Endothelial cell of umbilical vein (primary cell): ENCODE results near the gene MCM3AP. TPM values are rescaled to one million over a fixed set of nuclear protein-coding genes. Genes with fewer than 3 reads are reported as not detected.

Source experiments
- BruUV-seq: library from RNA; stranded (reverse); fragments of 400-500 nt; replicated peaks from 2 replicates; lab custom pipeline; 2021; lab: Mats Ljungman, UMichigan
- CTCF ChIA-PET: fragments of 300-600, 350-600 bp; sonication (Branson Sonifier 250); formaldehyde crosslinking; loops from one replicate; lab custom pipeline; 2021; ENCODE audit warnings: antibody characterized with exemption, inconsistent platforms; lab: Charles Lee
- POLR2A ChIA-PET: fragments of 300-600, 350-600 bp; sonication (Branson Sonifier 250); formaldehyde crosslinking; loops from one replicate; lab custom pipeline; 2021; ENCODE audit warnings: antibody characterized with exemption, inconsistent platforms; lab: Charles Lee
- DNase-seq: peaks from one replicate; pipeline ENCODE4 v3.0.0-alpha.2; 2011; ENCODE audit warnings: low read depth, low spot score
- FAIRE-seq: peaks from 2 replicates; lab custom pipeline; 2011; peaks lifted over from hg19 to GRCh38; lab: Jason Lieb, UNC
- H2AFZ ChIP-seq: 2 replicates; pipeline ENCODE4 v1.6.0; 2012; ENCODE audit warnings: low read depth, low read length, control low read depth, inconsistent platforms
- H3K27ac ChIP-seq: 2 replicates; pipeline ENCODE4 v1.5.1; 2011; ENCODE audit warnings: low read depth, mild to moderate bottlenecking, control low read depth, low read length, moderate library complexity; ENCODE audit not compliant: insufficient read depth
- H3K27me3 ChIP-seq, 2 experiments: 2 replicates each; pipeline versions ENCODE4 v1.6.0 to v1.6.1; 2011; ENCODE audit warnings: low read length in 2 of 2, mixed read lengths in 1 of 2; ENCODE audit not compliant: control insufficient read depth in 2 of 2, insufficient read depth in 2 of 2
- H3K36me3 ChIP-seq, 2 experiments: 2 replicates in 1 of 2; 3 replicates in 1 of 2; pipeline ENCODE4 v1.5.1; 2011; ENCODE audit warnings: low read length in 2 of 2, mild to moderate bottlenecking in 1 of 2, moderate library complexity in 1 of 2; ENCODE audit not compliant: control insufficient read depth in 2 of 2, insufficient read depth in 2 of 2; ENCODE audit errors: extremely low read depth in 1 of 2
- H3K4me1 ChIP-seq: 3 replicates; pipeline ENCODE4 v1.5.1; 2011; ENCODE audit warnings: mild to moderate bottlenecking, low read length; ENCODE audit not compliant: control insufficient read depth, insufficient read depth; ENCODE audit errors: extremely low read depth
- H3K4me2 ChIP-seq: 2 replicates; pipeline ENCODE4 v1.6.1; 2011; ENCODE audit warnings: low read length, control low read depth, mixed read lengths; ENCODE audit not compliant: insufficient read depth
- H3K4me3 ChIP-seq, 3 experiments: fragments of 200-600 bp in 1 of 3; sonication (generic), shearing (Covaris generic) in 1 of 3; replicated peaks in 1 of 3; 2 replicates each; pipeline ENCODE4 v1.5.1; 2011 to 2016; ENCODE audit warnings: control low read depth in 3 of 3, low read length in 3 of 3, mild to moderate bottlenecking in 2 of 3, inconsistent platforms in 1 of 3, low read depth in 1 of 3, moderate library complexity in 1 of 3; ENCODE audit not compliant: insufficient read depth in 1 of 3
- H3K79me2 ChIP-seq: 2 replicates; pipeline ENCODE4 v1.6.0; 2012; ENCODE audit warnings: low read length, inconsistent platforms; ENCODE audit not compliant: control insufficient read depth, insufficient read depth
- H3K9ac ChIP-seq: replicated peaks from 2 replicates; pipeline ENCODE3; 2011; ENCODE audit warnings: low read length, control low read depth; ENCODE audit not compliant: insufficient read depth; ENCODE audit errors: extremely low read depth
- H3K9me1 ChIP-seq: replicated peaks from 3 replicates; pipeline ENCODE4 v1.6.0; 2011; ENCODE audit warnings: mild to moderate bottlenecking, low read length; ENCODE audit not compliant: control insufficient read depth, insufficient read depth; ENCODE audit errors: extremely low read depth
- H3K9me3 ChIP-seq: replicated peaks from 2 replicates; pipeline ENCODE4 v1.5.1; 2012; ENCODE audit warnings: low read length, inconsistent platforms; ENCODE audit not compliant: control insufficient read depth, insufficient read depth
- H4K20me1 ChIP-seq: replicated peaks from 2 replicates; pipeline ENCODE3; 2011; ENCODE audit warnings: mild to moderate bottlenecking, low read length; ENCODE audit not compliant: control insufficient read depth, insufficient read depth; ENCODE audit errors: extremely low read depth
- EZH2 ChIP-seq: IDR thresholded peaks from 2 replicates; pipeline ENCODE4 v1.6.1; 2012; ENCODE audit warnings: borderline replicate concordance, low read depth, mild to moderate bottlenecking, moderate library complexity, low read length, inconsistent platforms; ENCODE audit not compliant: severe bottlenecking
- FOS ChIP-seq: IDR thresholded peaks from 2 replicates; pipeline ENCODE4 v1.6.1; 2011; ENCODE audit warnings: mild to moderate bottlenecking, low read length, moderate library complexity, borderline replicate concordance; ENCODE audit not compliant: insufficient read depth
- GATA2 ChIP-seq: IDR thresholded peaks from 2 replicates; pipeline ENCODE4 v1.7.0; 2011; ENCODE audit warnings: low read depth, mild to moderate bottlenecking, moderate library complexity, mixed read lengths, low read length; ENCODE audit not compliant: insufficient read length, insufficient read depth
- JUN ChIP-seq: IDR thresholded peaks from 2 replicates; pipeline ENCODE4 v1.6.1; 2011; ENCODE audit warnings: borderline replicate concordance, low read depth; ENCODE audit not compliant: insufficient read length, insufficient read depth
- MYC ChIP-seq: IDR thresholded peaks from one replicate; pipeline ENCODE4 v1.6.1; 2011; ENCODE audit warnings: mild to moderate bottlenecking, low read depth, low read length
- POLR2A ChIP-seq: IDR thresholded peaks from 2 replicates; pipeline ENCODE4 v1.6.1; 2012; ENCODE audit warnings: low read depth, mild to moderate bottlenecking, control low read depth, low read length
- POLR2AphosphoS5 ChIP-seq: IDR thresholded peaks from 2 replicates; pipeline ENCODE4 v1.6.1; 2012; ENCODE audit warnings: low read depth, mild to moderate bottlenecking, control low read depth, low read length, moderate library complexity; ENCODE audit not compliant: insufficient read depth
- dilution Hi-C: fragments of 300-500 bp; cut with MboI; formaldehyde crosslinking; loops from one replicate; pipeline ENCODE4 v1.15.0; 2019; ENCODE audit warnings: low sequenced_read_pairs; ENCODE audit not compliant: extremely low pct_ligation_motif_present
- intact Hi-C: fragments of 100-400 bp; cut with micrococcal nuclease; formaldehyde crosslinking; loops from one replicate; pipeline ENCODE4 v1.10.0; 2022
- polyA plus RNA-seq, 4 experiments: library from polyadenylated mRNA; depleted of rRNA in 3 of 4; stranded (reverse) in 3 of 4; unstranded in 1 of 4; fragments of >200 nt; gene quantifications; 2 replicates each; pipeline versions ENCODE4 v1.2.1 to v1.2.3, GENCODE V29; 2011 to 2012; ENCODE audit warnings: missing spikeins in 1 of 4
- total RNA-seq: library from RNA; stranded (reverse); gene quantifications from 2 replicates; pipeline ENCODE4 v1.2.3, GENCODE V29; 2021
- TF ChIP-seq, protein P1 (sequence below), 2 donors: IDR thresholded peaks; 1 replicate in 1 of 2; 2 replicates in 1 of 2; pipeline ENCODE4 v1.5.1; 2011; ENCODE audit warnings: low read length in 2 of 2, mild to moderate bottlenecking in 2 of 2, moderate library complexity in 2 of 2, control low read depth in 1 of 2, inconsistent platforms in 1 of 2, low read depth in 1 of 2; ENCODE audit not compliant: insufficient read depth in 1 of 2; ENCODE audit errors: extremely low read depth in 1 of 2
- TF ChIP-seq, protein P2 (sequence below): IDR thresholded peaks from 2 replicates; pipeline ENCODE4 v1.6.1; 2011; ENCODE audit not compliant: insufficient read depth, insufficient read length

The MCM3AP gene
- total and polyA plus RNA-seq, 2 donors (not counting 3 experiments of a cell fraction or from before 2014, with no cell fraction given): 37.9 to 115 TPM

DNA sequence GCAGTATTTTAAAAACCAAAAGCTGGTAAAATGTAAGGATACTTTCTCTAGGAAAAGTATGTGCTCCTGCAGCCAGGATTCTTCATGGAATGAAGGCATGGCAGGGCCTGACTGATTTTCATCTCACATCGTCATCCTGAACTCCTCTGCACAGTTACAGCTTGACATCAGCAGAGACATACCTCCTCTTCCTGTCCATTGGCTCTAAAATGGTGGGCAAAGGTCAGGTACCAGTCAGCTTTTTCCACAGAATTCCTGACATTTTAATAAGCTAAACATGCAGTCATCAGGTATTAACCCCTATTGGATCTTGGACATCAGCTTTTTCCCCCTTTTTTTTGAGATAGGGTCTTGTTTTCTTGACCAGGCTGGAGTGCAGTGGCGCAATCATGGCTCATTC, 44.4 kb upstream of the MCM3AP start:
- dilution Hi-C loops (no loop called here), intact Hi-C loops (no loop called here)
- H4K20me1 ChIP-seq: no peaks in the 10 kb centered on the region
- no peaks in the 10 kb centered on the region for H3K9me3 ChIP-seq
- FAIRE-seq (no peak), DNase-seq (no peak)
- no peak overlapping the region for H3K4me2 ChIP-seq
- no peak overlapping the region for H3K4me3 ChIP-seq
- TF ChIP-seq POLR2AphosphoS5 (no peak), GATA2 (no peak), FOS (no peak), MYC (no peak), EZH2 (no peak), JUN (no peak), POLR2A (no peak)
- TF ChIP-seq, protein P1, sequence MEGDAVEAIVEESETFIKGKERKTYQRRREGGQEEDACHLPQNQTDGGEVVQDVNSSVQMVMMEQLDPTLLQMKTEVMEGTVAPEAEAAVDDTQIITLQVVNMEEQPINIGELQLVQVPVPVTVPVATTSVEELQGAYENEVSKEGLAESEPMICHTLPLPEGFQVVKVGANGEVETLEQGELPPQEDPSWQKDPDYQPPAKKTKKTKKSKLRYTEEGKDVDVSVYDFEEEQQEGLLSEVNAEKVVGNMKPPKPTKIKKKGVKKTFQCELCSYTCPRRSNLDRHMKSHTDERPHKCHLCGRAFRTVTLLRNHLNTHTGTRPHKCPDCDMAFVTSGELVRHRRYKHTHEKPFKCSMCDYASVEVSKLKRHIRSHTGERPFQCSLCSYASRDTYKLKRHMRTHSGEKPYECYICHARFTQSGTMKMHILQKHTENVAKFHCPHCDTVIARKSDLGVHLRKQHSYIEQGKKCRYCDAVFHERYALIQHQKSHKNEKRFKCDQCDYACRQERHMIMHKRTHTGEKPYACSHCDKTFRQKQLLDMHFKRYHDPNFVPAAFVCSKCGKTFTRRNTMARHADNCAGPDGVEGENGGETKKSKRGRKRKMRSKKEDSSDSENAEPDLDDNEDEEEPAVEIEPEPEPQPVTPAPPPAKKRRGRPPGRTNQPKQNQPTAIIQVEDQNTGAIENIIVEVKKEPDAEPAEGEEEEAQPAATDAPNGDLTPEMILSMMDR (IDR thresholded peaks at IDR 0.05; ENCODE audit: extremely low read depth in 1 of 2, insufficient read depth in 1 of 2, low read depth in 1 of 2, low read length in 2 of 2): no peak
- TF ChIP-seq, protein P2, sequence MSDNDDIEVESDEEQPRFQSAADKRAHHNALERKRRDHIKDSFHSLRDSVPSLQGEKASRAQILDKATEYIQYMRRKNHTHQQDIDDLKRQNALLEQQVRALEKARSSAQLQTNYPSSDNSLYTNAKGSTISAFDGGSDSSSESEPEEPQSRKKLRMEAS: no peak
- H3K27me3 ChIP-seq: no peaks in the 10 kb centered on the region
- no peak overlapping the region for H2AFZ ChIP-seq
- peaks cover 10% of the 10 kb centered on the region for H3K4me1 ChIP-seq
- no peaks in the 10 kb centered on the region for H3K9me1 ChIP-seq
- ChIA-PET CTCF (no interaction called here), POLR2A (no interaction called here)
- H3K79me2 ChIP-seq: peaks cover 37% of the 10 kb centered on the region
- no TSS peak for BruUV-seq
- H3K36me3 ChIP-seq: peaks cover 6 to 13% of the 10 kb centered on the region in 2 experiments
- no peak overlapping the region for H3K27ac ChIP-seq
- no peak overlapping the region for H3K9ac ChIP-seq
